ENCODE measurements around the gene NHERF2.
"Not testable (repeated sequence)": the region's sequence is repeated elsewhere in the genome, so short reads cannot be mapped to it uniquely, and the experiment has no call there.

NHERF2 gene

GRCh38 chr16:2023092-2024031 lies 3.3 kb upstream of the NHERF2 start:
- in situ Hi-C loops (cut with MboI; ENCODE audit: low sequenced_read_pairs) = loop anchor here (25.0 kb wide), 1 partner anchor 464 kb away; the partner anchor contains the start of gene TBC1D24

GRCh38 chr16:2024032-2024420 lies 2.7 kb upstream of the NHERF2 start:
- in situ Hi-C loops (cut with MboI; ENCODE audit: low sequenced_read_pairs) = loop anchor here (25.0 kb wide), 1 partner anchor 463 kb away; the partner anchor contains the start of gene TBC1D24

GRCh38 chr16:2025251-2025650 lies 1.5 kb upstream of the NHERF2 start:
- in situ Hi-C loops (cut with MboI; ENCODE audit: low sequenced_read_pairs) = no loop called here

- in situ Hi-C loops (cut with MboI; ENCODE audit: low sequenced_read_pairs) = no loop called here
Measured at GRCh38 chr16:2025878-2026460, 733 bp upstream of the NHERF2 start.

- in situ Hi-C loops (cut with MboI; ENCODE audit: low sequenced_read_pairs) = no loop called here
Measured at GRCh38 chr16:2027024-2028010, 615 bp downstream of the NHERF2 start.

GRCh38 chr16:2028146-2028545 lies 1.4 kb downstream of the NHERF2 start:
- in situ Hi-C loops (cut with MboI; ENCODE audit: low sequenced_read_pairs) = no loop called here

- in situ Hi-C loops (cut with MboI; ENCODE audit: low sequenced_read_pairs) = no loop called here
Measured at GRCh38 chr16:2028620-2029220, 2.0 kb downstream of the NHERF2 start.

- in situ Hi-C loops (cut with MboI; ENCODE audit: low sequenced_read_pairs) = no loop called here
Measured at GRCh38 chr16:2029350-2029749, 2.6 kb downstream of the NHERF2 start.

GRCh38 chr16:2030036-2030435 lies 3.3 kb downstream of the NHERF2 start:
- in situ Hi-C loops (cut with MboI; ENCODE audit: low sequenced_read_pairs) = no loop called here

GRCh38 chr16:2031081-2031577 lies 4.4 kb downstream of the NHERF2 start:
- in situ Hi-C loops (cut with MboI; ENCODE audit: low sequenced_read_pairs) = no loop called here

- in situ Hi-C loops (cut with MboI; ENCODE audit: low sequenced_read_pairs) = no loop called here
Measured at GRCh38 chr16:2032285-2033056, 5.8 kb downstream of the NHERF2 start.

- in situ Hi-C loops (cut with MboI; ENCODE audit: low sequenced_read_pairs) = no loop called here
Measured at GRCh38 chr16:2033057-2033908, 6.6 kb downstream of the NHERF2 start.

GRCh38 chr16:2033909-2034695 lies 7.4 kb downstream of the NHERF2 start:
- in situ Hi-C loops (cut with MboI; ENCODE audit: low sequenced_read_pairs) = not testable (repeated sequence)

- in situ Hi-C loops (cut with MboI; ENCODE audit: low sequenced_read_pairs) = no loop called here
Measured at GRCh38 chr16:2034696-2035430, 8.2 kb downstream of the NHERF2 start.

- in situ Hi-C loops (cut with MboI; ENCODE audit: low sequenced_read_pairs) = no loop called here
Measured at GRCh38 chr16:2035431-2036199, 8.9 kb downstream of the NHERF2 start.

- in situ Hi-C loops (cut with MboI; ENCODE audit: low sequenced_read_pairs) = no loop called here
Measured at GRCh38 chr16:2036200-2036966, 9.7 kb downstream of the NHERF2 start.

All from HL-60/S4 (cell line).